Esophagus squamous epithelium (tissue), 5 donors: ENCODE data around the gene RERE. TPM values are rescaled to one million over a fixed set of nuclear protein-coding genes. Genes with fewer than 3 reads are reported as not detected.

Experiments used
- DNase-seq: peaks from one replicate; lab custom pipeline; 2025; lab: John Stamatoyannopoulos, UW
- H3K27ac ChIP-seq, 4 donors: fragments of 200-600 bp; sonication (generic); one replicate each; pipeline ENCODE4 v1.5.1; 2016 to 2019; ENCODE audit warnings: mild to moderate bottlenecking in 1 of 4
- H3K27me3 ChIP-seq, 4 donors: fragments of 200-600 bp; sonication (generic); 1 replicate in 3 of 4; 2 replicates in 1 of 4; pipeline versions ENCODE4 v1.5.1 to v1.6.0; 2017 to 2021; ENCODE audit warnings: antibody characterized with exemption in 1 of 4
- H3K36me3 ChIP-seq, 3 donors: fragments of 200-600 bp; sonication (generic); one replicate each; pipeline ENCODE4 v1.5.1; 2016 to 2019
- H3K4me1 ChIP-seq, 3 donors: fragments of 200-600 bp; sonication (generic); one replicate each; pipeline ENCODE4 v1.5.1; 2017 to 2019
- H3K4me3 ChIP-seq, 4 donors: fragments of 200-600 bp; sonication (generic); 1 replicate in 3 of 4; 2 replicates in 1 of 4; pipeline ENCODE4 v1.5.1; 2016 to 2019; ENCODE audit warnings: mild to moderate bottlenecking in 2 of 4, moderate library complexity in 1 of 4
- H3K9me3 ChIP-seq, 3 donors: fragments of 200-600 bp; sonication (generic); one replicate each; pipeline ENCODE4 v1.5.1; 2016 to 2019
- CTCF ChIP-seq, 6 experiments: fragments of 450-650 bp in 4 of 6; fragments of 200-600 bp in 2 of 6; sonication (generic) in 2 of 6; IDR thresholded peaks; one replicate each; pipeline ENCODE4 v1.5.1; 2016 to 2019; ENCODE audit warnings: antibody characterized with exemption in 6 of 6, mild to moderate bottlenecking in 4 of 6, moderate library complexity in 4 of 6
- POLR2A ChIP-seq, 4 donors: fragments of 450-650 bp; IDR thresholded peaks; one replicate each; pipeline ENCODE4 v1.6.1; 2017; ENCODE audit warnings: antibody characterized with exemption in 4 of 4, mild to moderate bottlenecking in 4 of 4, moderate library complexity in 3 of 4
- WGBS, 2 donors: methylation state at CpG; one replicate each; pipeline ENCODE4 v1.1.5; 2018; 5-methylcytosine and 5-hydroxymethylcytosine counted together
- intact Hi-C: fragments of 100-400 bp; cut with DNase I; formaldehyde crosslinking; loops from one replicate; pipeline ENCODE4 v1.15.0; 2022
- total RNA-seq, 4 donors: library from RNA; depleted of rRNA; stranded (reverse); fragments of >200 nt; gene quantifications; one replicate each; pipeline ENCODE4 v1.1.0, GENCODE V29; 2016
- donor health status: DM: yes; HTN: yes; CAD: no.

Gene RERE
- total RNA-seq, 4 donors from 2014 or later = 27.5 to 56.6 (median 32.1) TPM

GRCh38 chr1:8398677-8399076 lies 418.8 kb downstream of the RERE start:
- H3K4me1 ChIP-seq = peaks cover 23 to 47% (median 26%) of the 10 kb centered on the region in 3 donors
- DNase-seq = no peak
- WGBS, 2 donors = 80 to 91% methylated on average over 5 of the region's 5 CpGs
- H3K27ac ChIP-seq = peak overlapping the region; percentile 9 to 84 (median 80)
- intact Hi-C loops = no loop called here
- H3K27me3 ChIP-seq = no peaks in the 10 kb centered on the region
- TF ChIP-seq CTCF (IDR thresholded peaks at IDR 0.05) (peak in 1 of 6 experiments; percentile 25), POLR2A (IDR thresholded peaks at IDR 0.05) (no peak)
- peaks cover 0 to 42% (median 0%) of the 10 kb centered on the region in 3 donors for H3K36me3 ChIP-seq
- H3K4me3 ChIP-seq = no peak overlapping the region
- H3K9me3 ChIP-seq = no peaks in the 10 kb centered on the region

- no peaks in the 10 kb centered on the region for H3K9me3 ChIP-seq
- H3K4me3 ChIP-seq = no peak overlapping the region
- peaks cover 0 to 43% (median 0%) of the 10 kb centered on the region in 3 donors for H3K36me3 ChIP-seq
- peaks cover 23 to 50% (median 26%) of the 10 kb centered on the region in 3 donors for H3K4me1 ChIP-seq
- WGBS, 2 donors = 87 to 90% methylated on average over 2 of the region's 2 CpGs
- no peak for DNase-seq
- no peak for TF ChIP-seq CTCF (IDR thresholded peaks at IDR 0.05)
- no peak for TF ChIP-seq POLR2A (IDR thresholded peaks at IDR 0.05)
- H3K27me3 ChIP-seq = no peaks in the 10 kb centered on the region
- intact Hi-C loops = no loop called here
- peak overlapping the region; percentile 9 to 84 (median 80) for H3K27ac ChIP-seq
Measured at GRCh38 chr1:8398086-8398485, 419.4 kb downstream of the RERE start.

GRCh38 chr1:8397511-8397910 lies 419.9 kb downstream of the RERE start:
- TF ChIP-seq CTCF (IDR thresholded peaks at IDR 0.05) (no peak), POLR2A (IDR thresholded peaks at IDR 0.05) (no peak)
- Histone ChIP-seq H3K36me3 (peaks cover 0 to 43% (median 0%) of the 10 kb centered on the region in 3 donors), H3K27ac (peak overlapping the region; percentile 9 to 84 (median 80)), H3K4me3 (no peak overlapping the region), H3K27me3 (no peaks in the 10 kb centered on the region), H3K4me1 (peaks cover 23 to 56% (median 26%) of the 10 kb centered on the region in 3 donors), H3K9me3 (no peaks in the 10 kb centered on the region)
- intact Hi-C loops = no loop called here
- WGBS, 2 donors = 42 to 64% methylated on average over 2 of the region's 2 CpGs
- no peak for DNase-seq

GRCh38 chr1:8396786-8397406 lies 420.5 kb downstream of the RERE start:
- peak overlapping the region; percentile 9 to 84 (median 80) for H3K27ac ChIP-seq
- intact Hi-C loops = no loop called here
- DNase-seq = no peak
- H3K4me1 ChIP-seq = peaks cover 23 to 62% (median 26%) of the 10 kb centered on the region in 3 donors
- H3K4me3 ChIP-seq = no peak overlapping the region
- WGBS, 2 donors = 34 to 55% methylated on average over 4 of the region's 4 CpGs
- H3K27me3 ChIP-seq = no peaks in the 10 kb centered on the region
- peaks cover 0 to 43% (median 0%) of the 10 kb centered on the region in 3 donors for H3K36me3 ChIP-seq
- no peaks in the 10 kb centered on the region for H3K9me3 ChIP-seq
- TF ChIP-seq POLR2A (IDR thresholded peaks at IDR 0.05) = no peak
- TF ChIP-seq CTCF (IDR thresholded peaks at IDR 0.05) = no peak

- H3K27me3 ChIP-seq = no peaks in the 10 kb centered on the region
- DNase-seq = no peak
- H3K4me1 ChIP-seq = peaks cover 23 to 68% (median 26%) of the 10 kb centered on the region in 3 donors
- WGBS, 2 donors = 58 to 67% methylated on average over 8 of the region's 8 CpGs
- no peak for TF ChIP-seq CTCF (IDR thresholded peaks at IDR 0.05)
- no peak for TF ChIP-seq POLR2A (IDR thresholded peaks at IDR 0.05)
- no peaks in the 10 kb centered on the region for H3K9me3 ChIP-seq
- peak overlapping the region; percentile 5 to 84 (median 80) for H3K27ac ChIP-seq
- intact Hi-C loops = no loop called here
- peaks cover 0 to 37% (median 0%) of the 10 kb centered on the region in 3 donors for H3K36me3 ChIP-seq
- H3K4me3 ChIP-seq = no peak overlapping the region
Measured at GRCh38 chr1:8396083-8396785, 421.2 kb downstream of the RERE start.
